GM19372 (cell line): ENCODE measurements around the gene PRR18.

Experiments used
- ATAC-seq: cut with Tn5 transposase; IDR thresholded peaks from one replicate; pipeline ENCODE4 v1.9.1; 2021; ENCODE audit warnings: mild to moderate bottlenecking, low read depth, moderate library complexity; ENCODE audit not compliant: unreplicated experiment

PRR18 gene

DNA sequence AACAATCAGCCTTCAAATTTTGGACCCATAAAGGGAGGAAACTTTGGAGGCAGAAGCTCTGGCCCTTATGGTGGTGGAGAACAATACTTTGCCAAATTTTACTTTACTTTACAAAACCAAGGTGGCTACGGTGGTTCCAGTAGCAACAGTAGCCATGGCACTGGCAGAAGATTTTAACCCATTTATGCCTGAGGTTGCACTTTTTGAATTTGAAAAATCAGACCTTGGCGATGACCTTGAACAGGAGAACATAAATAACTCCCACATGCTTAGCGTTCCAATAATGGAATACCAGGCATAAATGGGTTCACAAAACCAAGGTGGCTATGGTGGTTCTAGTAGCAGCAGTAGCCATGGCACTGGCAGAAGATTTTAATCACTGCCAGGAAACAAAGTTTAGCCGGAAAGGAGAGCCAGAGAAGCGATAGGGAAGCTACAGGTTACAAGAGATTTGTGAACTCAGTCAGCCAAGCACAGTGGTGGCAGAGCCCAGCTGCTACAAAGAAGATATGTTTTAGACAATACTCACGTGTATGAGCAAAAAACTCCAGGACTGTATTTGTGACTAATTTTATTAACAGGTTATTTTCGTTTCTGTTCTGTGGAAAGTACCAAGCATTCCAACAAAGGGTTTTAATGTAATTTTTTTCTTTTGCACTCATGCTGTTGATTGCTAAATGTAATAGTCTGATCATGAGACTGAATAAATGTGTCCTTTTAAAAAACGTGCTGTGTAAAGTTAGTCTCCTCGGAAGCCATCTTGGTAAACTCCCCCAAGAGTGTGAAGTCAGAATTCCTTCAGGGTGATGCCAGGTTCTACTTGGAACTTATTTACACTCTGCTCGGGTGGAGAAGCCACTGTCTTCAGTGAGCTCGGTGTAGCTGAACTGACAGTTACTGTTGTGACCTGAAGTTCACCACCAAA is 27.4 kb upstream of the PRR18 start:
- no peak for ATAC-seq

DNA sequence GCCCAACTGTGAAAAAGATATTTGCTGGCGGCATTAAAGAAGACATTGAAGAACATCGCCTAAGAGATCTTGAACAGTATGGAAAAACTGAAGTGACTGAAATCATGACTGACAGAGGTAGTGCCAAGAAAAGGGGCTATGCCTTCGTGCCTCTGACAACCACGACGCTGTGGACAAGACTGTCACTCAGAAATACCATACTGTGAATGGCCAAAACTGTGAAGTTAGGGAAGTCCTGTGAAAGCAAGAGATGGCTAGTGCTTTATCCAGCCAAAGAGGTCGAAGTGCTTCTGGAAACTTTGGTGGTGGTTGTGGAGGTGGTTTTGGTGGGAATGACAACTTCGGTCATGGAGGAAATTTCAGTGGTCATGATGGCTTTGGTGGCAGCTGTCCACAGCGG is 26.7 kb upstream of the PRR18 start:
- ATAC-seq = no peak

DNA sequence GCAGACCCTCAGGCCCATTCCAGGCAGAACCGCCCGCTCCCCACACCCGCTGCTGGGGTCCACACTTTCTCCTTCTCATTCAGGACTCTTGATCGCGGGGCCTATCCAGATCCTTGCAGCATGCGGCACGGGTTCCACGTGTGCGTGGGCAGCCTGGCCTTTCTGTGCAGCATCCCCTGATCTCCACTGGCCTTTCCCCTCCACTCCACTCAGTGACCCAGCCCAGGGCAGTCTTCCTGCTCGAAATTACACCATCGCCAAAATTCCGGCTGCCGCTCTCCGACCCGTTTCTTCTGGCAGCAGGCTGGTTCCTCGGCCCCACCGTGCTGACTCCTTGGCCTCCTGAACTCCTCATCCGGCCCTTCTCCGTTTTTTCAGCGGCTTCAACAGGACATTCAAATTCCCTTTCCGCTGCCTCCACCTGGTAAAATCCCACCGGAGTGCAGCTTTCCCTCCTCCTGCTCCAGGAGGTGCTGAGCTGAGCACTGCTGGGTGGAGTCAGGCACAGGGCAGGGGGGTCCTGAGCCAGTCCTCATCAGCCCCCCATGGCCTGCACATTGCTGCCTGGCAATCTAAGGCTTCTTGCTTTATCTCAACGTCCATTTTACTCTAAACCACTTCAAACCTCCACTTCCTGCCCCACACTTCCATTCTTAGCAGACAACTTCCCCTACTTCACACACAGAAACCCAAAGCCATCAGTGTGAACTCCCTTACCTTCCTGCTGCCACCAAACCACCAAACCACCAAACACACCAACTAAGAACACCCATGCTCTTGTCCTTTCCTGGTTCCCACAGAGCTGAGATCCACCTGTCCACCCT is 25.2 kb upstream of the PRR18 start:
- peak; percentile 66 for ATAC-seq

DNA sequence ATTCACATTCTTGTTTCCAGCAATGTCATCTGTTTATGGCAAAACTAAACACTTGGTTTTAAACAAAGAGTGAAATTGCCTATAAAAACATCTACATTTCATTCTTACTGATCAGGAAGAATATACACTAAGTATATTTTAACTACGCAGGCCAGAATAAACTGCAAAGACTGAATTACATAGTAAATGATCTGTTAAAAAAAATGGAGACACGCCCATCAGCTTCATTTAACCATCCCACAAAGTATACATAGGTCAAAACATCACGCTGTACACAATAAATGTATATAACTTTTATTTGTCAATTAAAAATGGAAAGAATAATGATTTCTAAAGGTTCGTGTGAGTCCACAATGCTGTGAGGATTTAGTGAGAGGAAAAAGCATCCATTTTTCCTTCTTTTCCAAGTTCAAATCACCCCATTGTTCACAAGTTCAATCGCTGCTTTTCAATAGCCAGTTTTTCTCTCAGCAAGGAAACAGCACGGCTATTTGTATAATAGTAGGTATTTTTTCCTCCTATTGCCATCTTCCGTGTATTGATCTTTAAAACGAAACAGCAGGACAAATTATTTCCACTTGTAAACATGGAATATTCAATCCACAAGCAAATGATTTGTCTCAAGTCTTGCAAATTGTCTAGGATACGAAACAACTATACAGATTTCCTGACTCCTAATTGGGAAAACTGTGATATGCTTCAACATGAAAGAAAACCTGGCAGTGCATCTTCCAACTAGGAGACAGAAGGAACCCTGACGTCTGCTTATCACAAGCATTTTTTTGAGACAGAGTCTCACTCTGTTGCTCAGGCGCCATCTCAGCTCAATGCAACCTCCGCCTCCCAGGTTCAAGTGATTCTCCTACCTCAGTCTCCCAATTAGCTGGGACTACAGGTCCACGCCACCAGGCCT is 23.6 kb upstream of the PRR18 start:
- ATAC-seq = no peak

GRCh38 chr6:166330612-166331011 is 22.4 kb upstream of the PRR18 start:
- ATAC-seq = no peak

DNA sequence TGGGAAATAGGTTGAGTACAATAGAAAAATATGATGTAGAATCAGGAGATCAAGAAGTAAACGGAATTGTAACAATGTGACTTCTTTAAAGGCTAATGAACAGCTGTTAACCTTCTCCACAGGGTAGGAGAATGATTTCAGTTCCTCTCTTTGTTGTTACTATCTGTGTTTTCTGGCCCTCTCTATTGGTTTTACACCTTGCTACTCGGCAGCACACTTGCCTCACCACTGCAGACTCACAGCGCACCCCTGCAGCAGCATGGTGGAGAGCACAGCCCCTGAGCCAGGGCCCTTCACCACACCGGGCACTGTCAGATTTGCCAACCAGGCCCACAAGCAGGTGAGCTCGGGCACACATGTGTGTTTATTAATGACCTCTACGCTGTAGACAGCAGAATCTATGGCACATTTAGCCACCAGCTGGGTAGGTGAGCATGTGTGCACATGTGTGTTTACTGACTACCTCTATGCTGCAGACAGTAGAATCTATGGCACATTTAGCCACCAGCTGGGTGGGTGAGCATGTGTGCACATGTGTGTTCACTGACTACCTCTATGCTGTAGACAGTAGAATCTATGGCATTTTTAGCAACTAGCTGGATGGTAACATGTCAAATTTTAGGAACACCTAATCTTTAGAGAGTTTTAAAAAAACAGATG is 17.3 kb upstream of the PRR18 start:
- ATAC-seq = peak; percentile 84

GRCh38 chr6:166323395-166323794 is 15.2 kb upstream of the PRR18 start:
- ATAC-seq = no peak

- ATAC-seq = no peak
Measured at GRCh38 chr6:166318649-166319600, 10.7 kb upstream of the PRR18 start.

GRCh38 chr6:166318227-166318626 is 10.0 kb upstream of the PRR18 start:
- ATAC-seq = no peak

DNA sequence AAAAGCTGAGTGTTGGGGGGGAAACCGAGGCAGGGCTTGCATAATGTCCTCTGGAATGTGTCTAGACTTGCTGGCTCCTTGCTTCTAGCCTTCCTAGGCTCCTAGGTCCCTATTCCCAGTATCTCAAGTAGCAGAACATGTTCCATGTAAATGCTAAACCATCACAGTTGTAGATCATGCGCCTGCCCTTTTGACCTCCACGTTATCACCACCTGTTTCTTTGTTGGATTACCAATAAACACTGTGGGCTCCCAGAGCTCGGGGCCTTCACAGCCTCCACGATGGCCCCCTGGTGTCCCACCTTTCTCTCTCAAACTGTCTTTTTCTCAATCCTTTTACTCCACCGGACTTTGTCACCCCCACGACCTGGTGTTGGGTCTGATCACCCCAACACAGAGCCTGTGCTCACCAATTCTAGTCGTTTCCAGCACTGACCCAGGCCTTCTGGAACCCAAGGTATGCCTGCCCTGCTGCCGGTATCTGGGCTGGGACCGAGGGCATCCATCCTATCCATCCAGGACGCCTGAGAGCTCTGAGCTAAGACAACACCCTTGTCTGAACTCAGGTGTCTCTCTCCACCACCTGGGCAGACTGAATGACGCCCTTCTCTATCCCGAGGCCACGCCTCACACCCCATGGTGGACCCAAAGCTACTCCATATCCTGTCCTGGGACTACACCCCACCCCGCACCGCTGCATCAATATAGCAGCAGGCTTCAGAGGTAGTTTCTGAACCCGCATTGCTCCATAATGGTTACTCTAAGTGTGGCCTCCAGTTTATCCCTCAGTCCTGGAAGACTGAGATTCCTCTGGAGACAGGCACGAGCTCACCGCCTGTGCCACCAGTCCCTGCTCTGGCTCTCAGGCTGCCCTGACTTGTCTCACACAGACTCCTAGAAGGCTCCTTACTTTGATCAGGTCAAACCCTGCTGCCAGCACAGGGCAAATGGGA is 9.3 kb upstream of the PRR18 start:
- no peak for ATAC-seq

- ATAC-seq = no peak
Measured at GRCh38 chr6:166315436-166315835, 7.2 kb upstream of the PRR18 start.

DNA sequence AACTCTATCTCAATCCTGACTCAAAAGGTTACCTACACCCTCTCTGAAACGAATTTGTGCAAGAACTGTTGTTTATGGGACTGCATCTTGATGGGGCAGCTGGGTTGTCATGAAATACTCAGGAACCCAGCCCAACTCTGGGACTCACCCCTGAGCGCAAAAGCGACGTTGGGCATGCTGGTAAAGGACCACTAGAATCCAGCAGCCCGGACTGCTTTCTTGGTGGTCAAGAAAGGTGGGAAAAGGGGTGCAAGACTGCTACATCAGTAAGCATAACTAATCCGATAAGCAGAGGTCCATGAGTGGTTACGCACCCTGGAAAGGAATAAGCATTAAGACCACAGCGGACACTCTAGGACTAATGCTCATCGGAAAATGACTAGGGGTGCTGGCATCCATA is 6.3 kb upstream of the PRR18 start:
- ATAC-seq = no peak

DNA sequence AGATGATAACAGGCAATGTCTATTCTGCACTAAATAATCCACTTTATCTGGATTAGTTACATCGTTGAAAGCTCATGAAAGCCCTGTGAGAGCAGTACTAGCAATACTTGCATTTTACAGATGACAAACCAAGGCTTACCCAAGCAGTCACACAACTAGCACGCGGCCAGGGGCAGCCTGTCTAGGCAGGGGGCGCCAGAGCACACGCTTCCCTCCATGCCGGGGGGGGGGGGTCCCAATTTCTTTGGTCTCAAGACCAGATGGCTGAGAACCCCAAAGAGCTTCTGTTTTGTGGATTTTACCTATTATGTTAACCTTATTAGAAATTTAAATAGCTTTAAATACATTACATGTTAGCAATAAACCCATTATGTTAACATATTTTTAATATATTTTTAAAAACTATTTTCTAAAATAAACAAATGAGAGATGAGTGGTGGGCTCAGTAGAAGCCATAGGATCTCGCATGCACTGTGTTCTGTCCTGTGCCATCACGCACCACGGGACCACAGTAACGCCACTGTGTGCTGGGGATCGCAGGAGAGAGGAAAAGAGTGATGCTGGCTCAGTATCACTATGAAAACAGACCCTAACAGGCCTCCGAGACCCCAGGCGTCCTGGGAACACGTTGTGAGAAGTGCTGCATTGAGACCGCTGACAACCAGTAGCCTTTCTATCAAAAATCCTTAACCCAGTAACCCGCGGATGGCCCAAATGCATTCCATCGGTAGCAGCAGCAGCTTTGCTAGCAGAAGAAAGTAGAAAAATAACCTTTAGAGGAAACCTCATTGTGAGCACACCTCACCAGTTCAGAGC is 5.3 kb upstream of the PRR18 start:
- no peak for ATAC-seq

- ATAC-seq = no peak
Measured at GRCh38 chr6:166312832-166313231, 4.6 kb upstream of the PRR18 start.

DNA sequence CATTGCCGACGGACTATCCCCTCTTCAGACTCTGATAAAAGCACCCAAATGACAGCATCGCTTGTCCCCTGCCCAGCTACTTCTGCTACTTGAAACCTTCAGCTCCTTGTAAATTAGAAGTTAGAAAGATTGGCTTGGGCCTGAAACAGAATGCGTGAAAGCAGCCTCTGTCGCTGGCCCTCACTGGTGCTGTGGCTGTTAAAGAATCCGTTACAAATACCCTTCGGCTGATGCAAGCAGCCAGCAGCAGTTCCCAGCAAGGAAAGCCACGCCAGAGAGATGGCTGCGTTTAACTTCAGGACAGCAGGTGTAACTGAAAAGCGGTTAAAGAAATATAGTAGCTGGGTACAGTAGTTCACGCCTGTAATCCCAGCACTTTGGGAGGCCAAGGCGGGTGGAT is 2.4 kb upstream of the PRR18 start:
- ATAC-seq = no peak

GRCh38 chr6:166309977-166310376 is 1.8 kb upstream of the PRR18 start:
- no peak for ATAC-seq
